Measurements from ENCODE around the gene ZCCHC7. TPM values are rescaled to one million over a fixed set of nuclear protein-coding genes. Genes with fewer than 3 reads are reported as not detected.

ZCCHC7 gene
- total RNA-seq, 1 donor from 2014 or later, result 20.4 TPM

DNA sequence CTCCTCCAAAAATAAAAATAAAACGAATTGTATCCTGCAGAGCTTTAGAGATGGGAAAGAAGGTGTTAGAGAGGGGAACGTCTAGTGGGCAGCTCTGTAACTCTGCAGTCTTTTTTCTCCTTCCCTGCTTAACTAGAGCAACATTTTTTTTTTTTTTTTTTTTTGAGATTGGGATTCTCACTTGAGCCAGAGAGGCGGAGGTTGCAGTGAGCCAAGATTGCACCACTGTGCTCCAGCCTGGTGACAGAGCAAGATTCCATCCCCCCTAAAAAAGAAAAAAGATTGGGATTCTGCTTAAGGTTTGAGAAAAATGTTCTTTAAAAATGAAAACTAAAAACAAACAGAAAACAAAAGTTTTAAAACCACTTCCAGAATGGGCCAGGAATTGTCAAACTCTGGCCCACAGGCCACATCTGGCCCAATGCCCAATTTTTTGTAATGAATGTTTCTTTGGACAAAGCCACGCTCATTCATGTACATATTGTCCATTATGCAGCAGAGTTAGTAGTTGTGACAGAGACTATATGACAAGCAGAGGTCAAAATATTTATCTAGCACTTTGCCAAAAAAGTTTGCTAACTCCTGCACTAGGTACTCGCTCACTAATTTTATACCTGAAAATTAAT lies 98.5 kb downstream of the ZCCHC7 start:
- TF ChIP-seq, protein P1, sequence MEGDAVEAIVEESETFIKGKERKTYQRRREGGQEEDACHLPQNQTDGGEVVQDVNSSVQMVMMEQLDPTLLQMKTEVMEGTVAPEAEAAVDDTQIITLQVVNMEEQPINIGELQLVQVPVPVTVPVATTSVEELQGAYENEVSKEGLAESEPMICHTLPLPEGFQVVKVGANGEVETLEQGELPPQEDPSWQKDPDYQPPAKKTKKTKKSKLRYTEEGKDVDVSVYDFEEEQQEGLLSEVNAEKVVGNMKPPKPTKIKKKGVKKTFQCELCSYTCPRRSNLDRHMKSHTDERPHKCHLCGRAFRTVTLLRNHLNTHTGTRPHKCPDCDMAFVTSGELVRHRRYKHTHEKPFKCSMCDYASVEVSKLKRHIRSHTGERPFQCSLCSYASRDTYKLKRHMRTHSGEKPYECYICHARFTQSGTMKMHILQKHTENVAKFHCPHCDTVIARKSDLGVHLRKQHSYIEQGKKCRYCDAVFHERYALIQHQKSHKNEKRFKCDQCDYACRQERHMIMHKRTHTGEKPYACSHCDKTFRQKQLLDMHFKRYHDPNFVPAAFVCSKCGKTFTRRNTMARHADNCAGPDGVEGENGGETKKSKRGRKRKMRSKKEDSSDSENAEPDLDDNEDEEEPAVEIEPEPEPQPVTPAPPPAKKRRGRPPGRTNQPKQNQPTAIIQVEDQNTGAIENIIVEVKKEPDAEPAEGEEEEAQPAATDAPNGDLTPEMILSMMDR (IDR thresholded peaks at IDR 0.05), result no peak
- Histone ChIP-seq H3K9me3 (no peaks in the 10 kb centered on the region), H3K4me1 (no peaks in the 10 kb centered on the region), H3K36me3 (no peaks in the 10 kb centered on the region), H3K4me3 (no peak overlapping the region), H3K27ac (no peak overlapping the region), H3K27me3 (ENCODE audit: low read depth) (no peaks in the 10 kb centered on the region)
- intact Hi-C loops (cut with DNase I), result loop anchor here (10.0 kb wide), 1 partner anchor 144 kb away; no protein-coding TSS in a partner anchor
- no peak for ATAC-seq
- DNase-seq, result no peak

DNA sequence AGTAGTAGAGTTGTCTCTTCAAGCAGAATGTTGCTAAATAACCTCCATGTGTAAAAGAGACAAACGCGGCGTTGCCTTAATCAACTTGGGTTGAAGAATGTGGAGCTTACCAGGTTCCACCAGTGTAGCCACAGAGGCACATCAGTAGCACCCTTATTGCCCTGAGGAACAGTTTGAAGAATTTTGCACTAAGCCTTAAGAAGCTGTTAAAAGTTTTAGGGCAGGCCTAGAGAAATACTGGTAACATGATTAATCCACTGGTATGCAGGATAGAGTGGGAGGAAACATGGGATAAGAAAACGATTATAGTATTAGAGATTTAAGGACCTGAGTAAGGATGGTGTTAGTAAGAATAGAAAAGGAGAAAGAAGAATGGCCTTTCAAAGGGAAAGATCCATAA lies 100.6 kb downstream of the ZCCHC7 start:
- DNase-seq (no peak), ATAC-seq (no peak)
- Histone ChIP-seq H3K27ac (no peak overlapping the region), H3K4me3 (no peak overlapping the region), H3K4me1 (no peaks in the 10 kb centered on the region), H3K27me3 (ENCODE audit: low read depth) (no peaks in the 10 kb centered on the region), H3K9me3 (no peaks in the 10 kb centered on the region), H3K36me3 (no peaks in the 10 kb centered on the region)
- intact Hi-C loops (cut with DNase I), result no loop called here
- TF ChIP-seq, protein P1 (IDR thresholded peaks at IDR 0.05), result no peak

DNA sequence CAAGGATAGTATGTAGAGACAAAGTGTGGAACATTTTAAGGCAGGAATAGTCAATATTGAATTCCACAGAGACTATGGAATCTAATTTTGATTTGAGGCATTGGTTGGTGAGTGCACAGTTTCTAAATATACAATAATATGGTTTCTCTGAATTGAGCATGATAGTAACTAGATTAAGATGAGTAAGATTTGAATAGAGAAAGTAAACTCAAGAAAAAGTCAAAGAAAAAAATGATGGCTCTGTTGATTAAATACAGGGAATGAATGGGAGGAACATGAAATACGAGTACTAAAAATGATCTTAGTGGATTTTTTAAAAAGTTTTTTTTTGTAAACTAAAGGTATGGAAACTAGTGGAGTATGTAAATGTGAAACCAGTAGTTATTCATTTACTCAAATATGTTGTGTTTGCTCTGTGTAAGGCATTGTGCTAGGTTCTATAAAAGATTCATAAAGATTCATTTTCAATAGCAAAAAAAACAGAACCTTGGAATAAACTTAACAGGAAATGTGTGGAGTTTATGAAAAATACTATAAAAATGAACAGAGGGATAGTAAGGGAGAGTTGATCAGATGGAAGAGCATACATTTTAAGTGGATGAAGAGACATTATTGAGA lies 101.2 kb downstream of the ZCCHC7 start:
- Histone ChIP-seq H3K36me3 (no peaks in the 10 kb centered on the region), H3K27ac (no peak overlapping the region), H3K27me3 (ENCODE audit: low read depth) (no peaks in the 10 kb centered on the region), H3K9me3 (no peaks in the 10 kb centered on the region), H3K4me1 (no peaks in the 10 kb centered on the region), H3K4me3 (no peak overlapping the region)
- TF ChIP-seq, protein P1 (IDR thresholded peaks at IDR 0.05), result no peak
- intact Hi-C loops (cut with DNase I), result no loop called here
- ATAC-seq (no peak), DNase-seq (no peak)

DNA sequence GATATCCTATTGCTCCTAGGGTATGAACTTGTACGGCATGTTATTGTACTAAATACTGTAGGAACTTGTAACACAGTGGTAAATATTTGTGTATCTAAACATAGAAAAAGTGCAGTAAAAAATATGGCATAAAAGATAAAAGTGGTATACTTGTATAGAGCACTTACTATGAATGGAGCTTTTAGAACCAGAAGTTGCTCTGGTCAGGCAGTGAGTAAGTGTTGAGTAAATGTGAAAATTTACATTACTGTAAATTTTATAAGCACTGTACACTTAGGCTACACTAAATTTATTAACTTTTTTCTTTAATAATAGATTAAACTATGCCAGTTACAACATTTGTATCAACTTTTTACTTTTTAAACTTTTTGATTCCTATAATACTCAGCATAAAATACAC lies 109.1 kb downstream of the ZCCHC7 start:
- intact Hi-C loops (cut with DNase I), result no loop called here
- ATAC-seq (no peak), DNase-seq (no peak)
- Histone ChIP-seq H3K36me3 (no peaks in the 10 kb centered on the region), H3K27ac (no peak overlapping the region), H3K4me1 (no peaks in the 10 kb centered on the region), H3K9me3 (no peaks in the 10 kb centered on the region), H3K27me3 (ENCODE audit: low read depth) (no peaks in the 10 kb centered on the region), H3K4me3 (no peak overlapping the region)
- TF ChIP-seq, protein P1 (IDR thresholded peaks at IDR 0.05), result no peak

DNA sequence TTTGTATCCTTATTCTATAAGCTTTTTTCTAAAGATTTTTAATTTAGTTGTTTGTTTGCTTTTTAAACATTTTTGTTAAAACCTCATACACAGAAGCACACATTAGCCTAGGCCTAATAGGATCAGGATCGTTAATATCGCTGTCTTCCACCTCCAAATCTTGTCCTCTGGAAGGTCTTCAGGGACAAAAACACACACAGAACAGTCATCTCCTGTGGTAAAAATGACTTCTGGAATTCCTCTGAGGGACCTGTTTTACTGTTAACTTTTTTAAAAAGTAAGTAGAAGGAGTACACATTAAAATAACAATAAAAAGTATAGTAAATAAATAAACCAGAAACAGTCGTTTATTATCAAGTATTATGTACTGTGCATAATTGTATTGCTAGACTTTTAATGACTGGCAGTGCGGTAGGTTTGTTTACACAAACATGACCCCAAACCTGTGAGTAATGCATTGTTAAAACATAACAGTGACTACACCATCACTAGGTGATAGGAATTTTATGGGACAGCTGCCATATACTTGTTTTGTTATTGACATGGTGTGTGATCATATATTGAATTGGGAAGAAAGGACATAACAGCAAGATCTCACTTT lies 109.6 kb downstream of the ZCCHC7 start:
- no peak for ATAC-seq

More for the DNA sequence above, 109.6 kb downstream of the ZCCHC7 start:
- no peak overlapping the region for H3K27ac ChIP-seq
- no peaks in the 10 kb centered on the region for H3K4me1 ChIP-seq
- H3K4me3 ChIP-seq, result no peak overlapping the region
- no peaks in the 10 kb centered on the region for H3K9me3 ChIP-seq
- intact Hi-C loops (cut with DNase I), result no loop called here
- TF ChIP-seq, protein P1 (IDR thresholded peaks at IDR 0.05), result no peak
- no peaks in the 10 kb centered on the region for H3K27me3 ChIP-seq (ENCODE audit: low read depth)
- H3K36me3 ChIP-seq, result no peaks in the 10 kb centered on the region
- DNase-seq, result no peak

Data from lower lobe of right lung (tissue), 2 donors.